Mesenchymal stem cell (in vitro differentiated cells and primary cell): ENCODE data around the gene CCDC195.
"Not testable (repeated sequence)": the region's sequence is repeated elsewhere in the genome, so short reads cannot be mapped to it uniquely, and the experiment has no call there.

Source experiments
- DNase-seq: peaks from one replicate; pipeline ENCODE4 v3.0.0-alpha.2; 2013
- H2AFZ ChIP-seq: one replicate; pipeline ENCODE4 v1.6.1; 2013; ENCODE audit warnings: low read depth, mild to moderate bottlenecking, control low read depth, inconsistent platforms, low read length, moderate library complexity
- H2AK5ac ChIP-seq: 2 replicates; pipeline ENCODE4 v1.6.1; 2013; ENCODE audit warnings: low read length, moderate library complexity, mild to moderate bottlenecking, inconsistent platforms; ENCODE audit not compliant: severe bottlenecking
- H2BK120ac ChIP-seq: one replicate; pipeline ENCODE4 v1.6.1; 2013; ENCODE audit warnings: low read depth, mild to moderate bottlenecking, inconsistent platforms, low read length, moderate library complexity
- H2BK12ac ChIP-seq, 2 experiments: one replicate each; pipeline ENCODE4 v1.6.1; 2013; ENCODE audit warnings: inconsistent platforms in 2 of 2, low read length in 2 of 2, mild to moderate bottlenecking in 2 of 2, moderate library complexity in 2 of 2, control low read depth in 1 of 2
- H2BK15ac ChIP-seq: one replicate; pipeline ENCODE4 v1.6.1; 2013; ENCODE audit warnings: mild to moderate bottlenecking, low read depth, inconsistent platforms; ENCODE audit not compliant: poor library complexity, severe bottlenecking
- H2BK5ac ChIP-seq: 2 replicates; pipeline ENCODE4 v1.6.1; 2013; ENCODE audit warnings: low read depth, mild to moderate bottlenecking, low read length, control low read depth, inconsistent platforms; ENCODE audit not compliant: poor library complexity, severe bottlenecking
- H3K14ac ChIP-seq, 2 experiments: one replicate each; pipeline ENCODE4 v1.6.1; 2013; ENCODE audit warnings: inconsistent platforms in 2 of 2, low read length in 2 of 2, control low read depth in 1 of 2, mild to moderate bottlenecking in 1 of 2, moderate library complexity in 1 of 2
- H3K18ac ChIP-seq, 2 experiments: one replicate each; pipeline ENCODE4 v1.6.1; 2013; ENCODE audit warnings: inconsistent platforms in 2 of 2, low read length in 2 of 2, control low read depth in 1 of 2, low read depth in 1 of 2, mild to moderate bottlenecking in 1 of 2
- H3K23ac ChIP-seq, 2 experiments: one replicate each; pipeline ENCODE4 v1.6.1; 2013; ENCODE audit warnings: inconsistent platforms in 2 of 2, low read length in 2 of 2, mild to moderate bottlenecking in 2 of 2, moderate library complexity in 2 of 2, control low read depth in 1 of 2
- H3K27ac ChIP-seq: 2 replicates; pipeline ENCODE4 v1.5.1; 2013; ENCODE audit warnings: mild to moderate bottlenecking, moderate library complexity, low read length, control low read depth, inconsistent platforms; ENCODE audit not compliant: poor library complexity, severe bottlenecking
- H3K27me3 ChIP-seq, 2 experiments: 2 replicates each; pipeline versions ENCODE4 v1.6.1 to v1.7.0; 2013; ENCODE audit warnings: low read length in 2 of 2, mild to moderate bottlenecking in 2 of 2, moderate library complexity in 2 of 2, control low read depth in 1 of 2, inconsistent platforms in 1 of 2; ENCODE audit not compliant: control insufficient read depth in 1 of 2, insufficient read depth in 1 of 2
- H3K36me3 ChIP-seq, 2 experiments: 2 replicates each; pipeline versions ENCODE4 v1.6.1 to v1.7.0; 2013; ENCODE audit warnings: low read length in 2 of 2, control low read depth in 1 of 2, inconsistent platforms in 1 of 2, low read depth in 1 of 2, mild to moderate bottlenecking in 1 of 2; ENCODE audit not compliant: insufficient read depth in 2 of 2, control insufficient read depth in 1 of 2
- H3K4ac ChIP-seq, 2 experiments: one replicate each; pipeline ENCODE4 v1.6.1; 2013; ENCODE audit warnings: inconsistent platforms in 2 of 2, low read length in 2 of 2, mild to moderate bottlenecking in 2 of 2, moderate library complexity in 2 of 2, control low read depth in 1 of 2, low read depth in 1 of 2
- H3K4me1 ChIP-seq: 2 replicates; pipeline ENCODE4 v1.6.1; 2013; ENCODE audit warnings: low read depth, low read length, control low read depth; ENCODE audit not compliant: control insufficient read depth, insufficient read depth
- H3K4me2 ChIP-seq: 2 replicates; pipeline ENCODE4 v1.6.1; 2013; ENCODE audit warnings: low read length, mild to moderate bottlenecking, inconsistent platforms; ENCODE audit not compliant: poor library complexity, severe bottlenecking
- H3K4me3 ChIP-seq, 2 experiments: 2 replicates each; pipeline versions ENCODE4 v1.5.1 to v1.7.0; 2013; ENCODE audit warnings: low read length in 2 of 2, mild to moderate bottlenecking in 2 of 2, control low read depth in 1 of 2, low read depth in 1 of 2; ENCODE audit not compliant: insufficient read depth in 1 of 2
- H3K79me1 ChIP-seq: replicated peaks from 2 replicates; pipeline ENCODE4 v1.6.1; 2013; ENCODE audit warnings: mild to moderate bottlenecking, control low read depth, low read length, inconsistent platforms; ENCODE audit not compliant: poor library complexity, severe bottlenecking
- H3K9ac ChIP-seq: 2 replicates; pipeline ENCODE4 v1.7.0; 2013; ENCODE audit warnings: mild to moderate bottlenecking, low read length, moderate library complexity
- H3K9me3 ChIP-seq: 2 replicates; pipeline ENCODE4 v1.7.0; 2013; ENCODE audit warnings: mild to moderate bottlenecking, low read length; ENCODE audit not compliant: control insufficient read depth
- H4K8ac ChIP-seq: one replicate; pipeline ENCODE4 v1.6.1; 2013; ENCODE audit warnings: inconsistent platforms, mild to moderate bottlenecking, low read length, moderate library complexity
- H4K91ac ChIP-seq: one replicate; pipeline ENCODE4 v1.6.1; 2013; ENCODE audit warnings: mild to moderate bottlenecking, low read length, inconsistent platforms
- WGBS: methylation state at CpG from one replicate; pipeline ENCODE4 v1.1.7; 2013; ENCODE audit warnings: mixed read lengths; 5-methylcytosine and 5-hydroxymethylcytosine counted together

The CCDC195 gene

GRCh38 chr2:224666951-224667553 is 49.1 kb downstream of the CCDC195 start:
- Histone ChIP-seq H3K23ac (no peak overlapping the region), H2BK120ac (no peak overlapping the region), H2AFZ (no peak overlapping the region), H3K18ac (no peak overlapping the region), H2AK5ac (no peak overlapping the region), H3K27ac (no peak overlapping the region), H3K4me2 (no peak overlapping the region), H3K14ac (no peak overlapping the region), H2BK5ac (no peak overlapping the region), H3K79me1 (no peaks in the 10 kb centered on the region), H3K9me3 (peaks cover 5% of the 10 kb centered on the region), H3K36me3 (no peaks in the 10 kb centered on the region), H3K4me3 (no peak overlapping the region), H2BK15ac (no peak overlapping the region), H3K4me1 (no peaks in the 10 kb centered on the region), H3K9ac (no peak overlapping the region), H4K91ac (no peak overlapping the region), H3K4ac (no peak overlapping the region), H3K27me3 (no peaks in the 10 kb centered on the region), H2BK12ac (no peak overlapping the region), H4K8ac (no peak overlapping the region)
- WGBS: no CpG with 5 or more reads among the region's 2 CpGs
- DNase-seq: no peak

- H2AFZ ChIP-seq, DNase-seq, H3K27me3 ChIP-seq, H4K8ac ChIP-seq, H3K4me1 ChIP-seq, H3K36me3 ChIP-seq, H3K4me2 ChIP-seq, H2BK12ac ChIP-seq, H3K9me3 ChIP-seq, H3K18ac ChIP-seq, H3K14ac ChIP-seq, H3K27ac ChIP-seq, H3K9ac ChIP-seq, H3K4me3 ChIP-seq, H4K91ac ChIP-seq, H3K79me1 ChIP-seq, H3K23ac ChIP-seq, H2BK120ac ChIP-seq, H3K4ac ChIP-seq, H2BK5ac ChIP-seq, H2AK5ac ChIP-seq, H2BK15ac ChIP-seq: not testable (repeated sequence)
- WGBS: 73% methylated on average over 1 of the region's 2 CpGs
Measured at GRCh38 chr2:224663322-224663721, 52.8 kb downstream of the CCDC195 start.

GRCh38 chr2:224661708-224662107 is 54.5 kb downstream of the CCDC195 start:
- H2BK12ac ChIP-seq: not testable (repeated sequence)

GRCh38 chr2:224659714-224660113 is 56.5 kb downstream of the CCDC195 start:
- Histone ChIP-seq H3K4me1 (no peaks in the 10 kb centered on the region), H3K18ac (no peak overlapping the region), H3K4me3 (no peak overlapping the region), H2BK120ac (no peak overlapping the region), H2BK15ac (no peak overlapping the region), H2AK5ac (no peak overlapping the region), H2AFZ (no peak overlapping the region), H3K27ac (no peak overlapping the region), H3K27me3 (no peaks in the 10 kb centered on the region), H3K36me3 (no peaks in the 10 kb centered on the region), H2BK5ac (no peak overlapping the region), H4K8ac (no peak overlapping the region), H3K79me1 (no peaks in the 10 kb centered on the region), H3K14ac (no peak overlapping the region), H3K4me2 (no peak overlapping the region), H3K4ac (no peak overlapping the region), H3K23ac (no peak overlapping the region), H3K9me3 (peaks cover 5% of the 10 kb centered on the region), H2BK12ac (no peak overlapping the region), H4K91ac (no peak overlapping the region), H3K9ac (no peak overlapping the region)
- DNase-seq: no peak
- 81% methylated on average over 6 of the region's 6 CpGs for WGBS

More at GRCh38 chr2:224661708-224662107, 54.5 kb downstream of the CCDC195 start:
- not testable (repeated sequence) for H3K4me1 ChIP-seq, H3K9me3 ChIP-seq, H2AK5ac ChIP-seq, H3K4me3 ChIP-seq, H4K91ac ChIP-seq, H3K79me1 ChIP-seq, H2BK15ac ChIP-seq, H3K36me3 ChIP-seq, DNase-seq, H2BK5ac ChIP-seq, H3K14ac ChIP-seq, H3K4me2 ChIP-seq, H3K27me3 ChIP-seq, H3K18ac ChIP-seq, H3K27ac ChIP-seq, H3K9ac ChIP-seq, H4K8ac ChIP-seq, H3K4ac ChIP-seq, H2BK120ac ChIP-seq, H3K23ac ChIP-seq, H2AFZ ChIP-seq
- WGBS: 76% methylated on average over 5 of the region's 5 CpGs
